GM19043 (cell line): Measurements from ENCODE around the gene AGPS.
A peak's percentile ranks its signal among the peaks of the same experiment; 100 is the strongest.
"Not testable (repeated sequence)": the region's sequence is repeated elsewhere in the genome, so short reads cannot be mapped to it uniquely, and the experiment has no call there.

Source experiments
- ATAC-seq: cut with Tn5 transposase; IDR thresholded peaks from one replicate; pipeline ENCODE4 v1.9.1; 2021; ENCODE audit warnings: low read depth; ENCODE audit not compliant: unreplicated experiment

The AGPS gene

DNA sequence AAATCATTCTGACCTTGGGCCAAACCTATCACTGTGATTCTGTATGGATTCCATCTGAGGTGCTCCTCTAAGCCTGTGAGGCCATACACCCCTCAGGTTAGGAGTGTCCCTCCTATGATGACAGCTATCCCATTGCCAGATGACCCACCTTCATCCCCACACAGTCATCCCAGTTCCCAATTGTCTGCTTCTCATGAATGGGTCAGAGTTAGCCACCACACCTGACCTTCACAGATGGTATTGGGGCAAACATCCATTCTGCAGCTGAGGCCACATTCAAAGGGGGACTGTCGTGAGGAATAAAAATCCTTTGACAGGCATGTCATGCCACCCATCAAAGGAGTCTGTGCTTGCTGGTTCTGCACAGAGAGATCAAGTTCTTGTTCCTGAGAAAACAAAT lies 155.2 kb downstream of the AGPS start:
- ATAC-seq, result no peak

DNA sequence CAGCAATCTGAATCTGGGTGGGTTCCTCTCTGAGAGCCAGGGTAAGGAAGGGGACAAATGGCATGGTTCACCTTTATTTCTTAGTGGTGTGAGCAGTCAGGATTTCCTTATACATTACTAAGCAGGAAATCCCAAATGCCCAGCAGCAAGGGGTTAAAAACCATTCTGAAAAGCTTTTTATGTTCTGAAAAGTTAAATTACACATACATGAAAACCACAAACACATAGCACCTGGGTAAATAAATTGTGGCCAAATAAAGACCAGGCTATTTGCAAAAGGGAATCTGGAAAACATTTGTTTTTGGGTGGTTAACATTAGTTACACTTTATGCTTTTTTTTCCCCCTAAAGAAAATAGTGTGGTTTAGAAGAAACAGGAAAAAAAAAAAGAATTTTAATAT lies 156.1 kb downstream of the AGPS start:
- no peak for ATAC-seq

DNA sequence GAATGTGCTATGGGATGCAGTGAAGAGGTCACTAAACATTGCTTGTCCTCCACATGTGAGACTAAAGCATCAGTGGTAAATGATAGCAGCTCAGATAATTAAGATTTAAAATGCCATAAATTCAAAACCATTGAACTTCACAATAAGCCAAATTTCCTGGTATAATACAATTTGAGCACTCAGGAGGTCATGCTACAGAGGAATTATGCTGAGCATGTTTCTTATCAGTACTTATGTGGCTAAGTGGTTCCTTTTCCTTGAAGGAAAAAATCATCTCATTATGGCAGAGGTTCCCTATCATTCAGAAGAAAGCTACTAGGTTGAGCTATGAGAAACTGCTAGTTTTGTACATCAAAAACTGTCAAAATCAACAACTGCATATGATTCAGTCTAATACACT lies 156.6 kb downstream of the AGPS start:
- no peak for ATAC-seq

DNA sequence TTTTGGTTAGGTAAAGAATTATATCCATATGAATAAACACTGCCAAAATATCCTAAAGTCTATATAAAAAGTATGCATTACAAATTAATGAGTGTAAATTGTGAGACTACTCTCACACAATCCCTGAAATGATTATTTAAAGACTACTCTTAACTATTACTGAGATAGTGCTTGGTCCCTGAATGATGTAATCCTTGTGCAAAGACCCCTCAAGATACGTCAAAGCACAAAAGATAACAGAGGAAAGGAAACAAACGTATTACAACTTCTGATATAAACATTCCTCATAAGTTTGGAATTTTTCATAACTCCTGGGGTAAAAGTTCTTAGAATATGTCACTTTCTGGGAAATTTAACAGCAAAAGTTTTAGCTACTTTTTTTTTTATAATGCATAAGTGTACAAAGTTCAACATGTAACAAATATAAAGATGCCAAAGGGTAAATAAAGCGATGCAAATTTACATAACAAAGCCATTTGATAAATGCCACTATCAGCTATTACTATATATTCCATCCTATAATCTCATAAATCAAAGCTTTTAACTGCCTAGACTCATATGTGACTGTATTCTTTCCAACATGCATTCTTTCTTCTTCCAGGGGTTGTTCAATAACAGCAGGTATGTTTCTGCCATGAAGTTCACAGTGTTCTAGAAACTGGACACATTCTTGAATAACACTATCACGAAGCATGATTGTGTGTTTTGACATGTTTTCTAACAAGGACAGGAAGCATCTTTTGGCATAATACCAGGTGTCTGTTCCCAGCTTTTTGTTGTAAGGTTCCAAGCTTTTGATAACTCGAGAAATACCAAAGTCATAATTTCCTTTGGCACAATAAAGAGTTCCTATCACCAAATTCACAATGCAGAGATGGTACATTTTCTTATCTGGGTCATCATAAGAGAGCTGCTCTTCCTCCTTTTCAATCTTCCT lies 158.0 kb downstream of the AGPS start:
- ATAC-seq, result no peak

DNA sequence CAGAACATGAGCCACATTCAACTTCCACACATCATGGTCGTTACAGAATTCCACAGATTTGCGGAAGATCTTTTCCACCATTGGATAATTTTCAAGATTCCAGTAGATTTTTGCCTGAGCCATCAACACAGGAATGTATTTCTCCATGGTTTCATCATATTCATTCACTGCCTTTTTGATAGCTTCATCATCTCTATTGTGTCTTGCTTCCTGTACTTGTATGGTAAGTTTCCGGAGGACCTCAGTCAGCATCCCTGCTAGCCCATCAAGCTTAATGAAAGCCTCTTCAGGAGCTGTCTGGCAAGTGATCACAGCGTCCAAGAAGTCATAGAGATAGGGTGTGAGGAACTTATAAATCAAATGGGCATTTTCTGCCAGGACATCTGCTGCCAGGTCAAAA lies 158.8 kb downstream of the AGPS start:
- ATAC-seq, result not testable (repeated sequence)

DNA sequence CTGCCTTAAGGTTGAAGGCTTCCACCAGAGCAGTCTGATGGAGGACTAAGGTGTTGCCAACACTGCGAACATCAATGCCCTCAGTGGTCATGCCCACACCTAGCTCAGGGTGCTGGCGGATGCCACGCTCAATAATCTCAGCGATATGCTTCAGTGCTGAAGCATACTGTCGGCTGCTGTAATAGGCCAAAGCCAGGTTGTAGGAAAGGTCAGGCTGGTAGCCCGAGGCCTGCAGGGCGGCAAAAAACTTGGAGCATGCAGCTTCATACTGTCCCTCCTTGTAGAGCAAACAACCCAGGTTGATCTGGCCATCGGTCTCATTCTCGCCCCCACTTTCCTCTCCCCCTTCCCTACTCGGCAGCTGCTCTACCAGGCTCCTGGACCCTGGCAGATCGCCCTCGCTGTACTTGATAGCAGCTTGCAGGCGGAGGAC lies 159.4 kb downstream of the AGPS start:
- no peak for ATAC-seq

DNA sequence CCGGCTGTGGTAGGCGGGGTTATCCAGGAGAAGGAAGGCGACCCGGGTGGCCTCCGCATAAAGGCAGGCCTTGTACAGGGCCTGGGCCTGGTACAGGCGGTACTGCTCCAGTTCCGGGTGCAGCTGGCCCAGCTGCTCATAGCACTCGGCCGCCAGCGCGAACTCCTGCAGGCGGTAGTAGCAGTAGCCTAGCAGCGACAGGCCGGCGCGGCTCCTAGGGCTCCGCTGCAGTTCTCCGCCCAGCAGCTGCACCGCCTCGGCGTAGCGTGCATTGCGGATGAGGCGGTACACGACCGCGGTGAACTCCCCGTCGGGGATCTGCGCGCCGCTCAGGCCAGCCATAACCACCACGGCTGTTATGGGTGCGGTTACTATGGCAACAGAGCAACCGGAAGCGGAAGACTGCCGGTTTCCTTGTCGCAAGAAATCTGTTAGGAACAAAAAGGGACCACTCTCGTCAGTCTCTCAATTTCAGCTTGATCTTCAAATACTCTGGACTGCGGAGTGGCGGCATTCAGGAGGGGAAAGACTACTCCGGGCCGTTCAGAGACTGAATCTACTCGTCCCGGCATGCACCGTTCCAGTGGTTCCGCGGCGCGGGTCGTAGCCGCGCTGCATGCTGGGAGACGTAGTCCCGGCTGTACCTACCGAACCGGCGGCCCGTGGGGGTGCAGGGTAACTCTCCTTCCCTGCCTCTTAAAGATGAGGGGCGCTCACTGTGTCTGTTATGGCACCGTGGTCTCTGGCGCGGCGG lies 160.0 kb downstream of the AGPS start:
- peak; percentile 90 for ATAC-seq

DNA sequence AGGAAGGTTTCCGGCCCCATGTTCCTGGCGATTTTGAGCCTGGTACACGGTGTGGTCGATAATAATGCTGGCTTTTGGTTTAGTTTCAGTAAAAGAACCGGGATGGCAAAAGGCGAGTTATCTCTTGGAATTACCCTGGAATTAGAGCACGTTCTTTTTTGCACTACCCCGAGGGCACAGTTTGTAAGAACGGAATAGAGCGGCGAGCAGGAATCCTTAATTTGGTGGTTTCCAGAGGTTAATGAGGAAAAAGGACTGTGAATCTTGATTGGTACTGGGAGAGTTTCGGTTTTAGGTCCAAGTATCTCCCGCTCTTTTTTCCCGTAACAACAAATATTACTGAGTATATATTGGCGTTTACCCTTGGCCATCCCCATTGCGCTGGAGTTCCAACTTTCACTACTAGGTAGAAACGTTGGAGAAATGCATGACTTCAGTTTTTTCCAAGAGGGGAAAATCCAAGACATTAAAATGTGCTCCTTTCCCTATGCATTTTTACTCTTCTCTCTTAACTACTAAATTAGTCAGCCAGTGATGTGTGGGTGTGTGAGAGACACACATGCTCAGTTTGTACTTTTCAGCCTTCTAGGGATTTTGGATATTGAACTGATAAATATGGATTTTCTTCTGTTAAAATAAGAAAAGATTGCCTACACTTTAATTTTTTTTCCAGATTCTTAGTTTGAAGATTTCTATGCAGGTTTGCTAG lies 160.8 kb downstream of the AGPS start:
- ATAC-seq, result no peak

DNA sequence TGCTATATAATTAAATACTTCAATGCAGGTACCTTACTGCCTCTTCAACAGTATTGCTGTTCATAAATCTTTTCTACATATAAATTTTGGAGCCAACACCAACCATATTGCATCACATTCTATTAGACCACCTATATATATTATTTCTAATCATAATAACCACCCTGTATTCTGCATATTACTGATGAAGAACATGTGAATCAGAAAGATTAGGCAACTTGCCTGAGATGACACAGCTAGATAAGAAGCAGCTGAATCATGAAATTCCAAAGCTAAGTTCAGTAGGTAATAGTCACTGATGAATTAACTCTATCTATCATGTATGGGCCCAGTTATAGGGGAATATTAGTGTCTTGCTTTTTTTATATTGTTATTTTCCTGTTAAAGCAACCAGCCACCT lies 161.8 kb downstream of the AGPS start:
- no peak for ATAC-seq

DNA sequence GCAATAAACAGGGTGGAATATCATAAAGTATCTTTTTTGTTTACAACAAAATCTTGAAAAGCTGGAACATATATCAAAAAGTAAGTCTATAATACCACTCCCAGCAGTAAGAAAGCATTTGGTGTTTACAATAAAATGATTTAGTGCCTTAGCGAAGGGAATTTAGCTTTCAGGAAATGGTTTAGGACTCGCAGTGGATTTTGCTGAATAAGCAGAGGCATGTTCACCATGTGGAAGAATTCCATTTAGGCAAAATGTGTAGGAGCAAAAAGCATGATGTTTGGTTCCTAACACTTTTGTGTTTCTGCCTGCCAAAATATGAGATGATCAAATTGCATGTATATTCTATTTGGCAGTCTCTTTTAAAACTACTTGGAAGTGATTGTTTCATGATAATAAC lies 163.6 kb downstream of the AGPS start:
- no peak for ATAC-seq

DNA sequence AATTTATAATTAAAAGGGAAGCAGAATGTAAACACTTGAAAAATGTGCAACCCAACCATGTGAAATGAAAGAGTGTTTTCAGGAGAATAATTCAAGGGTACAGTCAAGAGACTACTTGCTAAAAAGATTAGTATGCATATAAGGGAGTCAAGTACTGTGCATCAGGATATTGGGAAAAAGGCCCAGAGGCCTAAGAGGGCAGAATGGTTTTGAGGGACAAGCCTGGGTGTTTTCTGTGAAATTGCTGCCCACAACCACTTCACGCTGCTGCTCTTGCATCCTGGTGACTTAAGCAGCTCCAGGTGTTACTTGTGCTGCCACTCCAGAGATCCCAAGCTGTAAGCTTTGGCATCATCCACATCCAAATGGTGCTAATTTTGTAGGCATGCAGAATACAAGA lies 165.2 kb downstream of the AGPS start:
- no peak for ATAC-seq

DNA sequence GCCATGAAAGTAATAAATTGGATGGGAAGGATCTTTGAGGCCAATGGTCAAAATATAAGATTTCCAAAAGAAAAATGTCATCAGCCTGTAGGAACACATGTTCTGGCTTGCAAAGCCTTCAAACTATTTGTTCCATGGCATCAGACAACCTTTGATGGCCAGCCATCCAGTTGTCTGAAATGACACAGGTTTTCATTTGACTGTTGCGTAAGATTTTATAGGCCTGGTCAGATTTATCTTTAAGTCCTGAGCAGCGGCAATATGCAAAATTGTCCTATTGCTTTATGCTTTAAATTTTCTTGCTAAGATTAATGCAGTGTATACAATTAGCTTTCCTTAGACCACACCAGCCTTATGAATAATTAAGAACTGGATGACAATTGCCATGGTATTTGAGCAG lies 167.1 kb downstream of the AGPS start:
- no peak for ATAC-seq

DNA sequence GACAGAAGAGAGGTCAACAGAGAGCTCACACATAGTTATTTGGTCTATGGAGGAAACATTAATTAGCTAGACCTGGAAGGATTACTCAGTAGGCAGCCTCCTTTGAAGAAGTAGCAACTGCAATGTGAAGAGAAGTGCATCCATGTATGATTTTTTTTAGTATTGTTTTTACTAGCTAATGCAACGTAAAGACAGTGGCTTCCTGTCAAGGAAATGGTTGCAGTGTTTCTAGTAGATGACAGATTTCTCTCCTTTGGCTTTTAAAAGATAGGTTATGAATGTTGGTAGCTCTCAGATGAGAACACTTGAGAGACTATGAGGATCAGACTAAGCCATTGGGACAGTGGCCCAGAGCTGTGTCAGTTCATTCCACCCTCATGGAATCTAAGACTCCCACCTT lies 175.8 kb downstream of the AGPS start:
- no peak for ATAC-seq

DNA sequence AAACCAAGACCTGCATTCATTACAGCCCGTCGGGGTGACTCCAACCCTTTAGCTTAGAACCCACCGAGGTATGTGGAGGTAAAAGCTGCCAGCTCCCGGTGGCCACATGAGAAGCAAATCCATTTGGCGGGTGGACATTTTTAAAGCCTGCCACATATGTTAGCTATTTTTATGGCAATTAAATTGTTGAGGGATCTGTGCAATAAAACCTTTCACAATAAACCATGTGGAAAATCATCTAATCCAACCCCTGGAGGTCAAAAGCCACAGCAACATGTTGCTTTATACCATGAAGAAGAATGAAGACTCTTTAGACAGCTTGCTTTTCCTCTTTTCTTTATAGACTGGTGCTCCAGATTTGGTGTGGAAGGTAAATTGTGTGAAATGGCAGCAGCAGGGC lies 176.3 kb downstream of the AGPS start:
- ATAC-seq, result no peak

DNA sequence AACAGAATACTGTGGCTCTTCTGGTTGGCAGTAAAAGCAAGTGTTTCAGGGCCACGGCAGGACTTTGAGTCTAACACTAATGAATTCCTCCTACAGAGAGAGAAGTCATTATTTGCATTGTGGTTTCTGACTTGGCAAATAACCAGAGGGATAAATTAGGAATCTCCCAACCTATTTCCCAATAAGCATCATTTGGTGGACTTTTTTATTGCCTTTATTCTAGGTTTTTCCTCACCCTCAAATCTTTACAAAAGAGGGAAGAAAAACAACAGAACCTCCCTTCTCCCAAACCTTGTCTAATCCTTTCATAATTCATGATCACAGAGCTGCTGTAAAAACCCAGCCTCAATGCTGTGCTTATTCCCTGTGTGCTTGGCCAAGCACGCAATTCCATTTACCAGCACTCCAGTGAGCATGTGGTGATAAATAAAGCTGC lies 179.7 kb downstream of the AGPS start:
- no peak for ATAC-seq

DNA sequence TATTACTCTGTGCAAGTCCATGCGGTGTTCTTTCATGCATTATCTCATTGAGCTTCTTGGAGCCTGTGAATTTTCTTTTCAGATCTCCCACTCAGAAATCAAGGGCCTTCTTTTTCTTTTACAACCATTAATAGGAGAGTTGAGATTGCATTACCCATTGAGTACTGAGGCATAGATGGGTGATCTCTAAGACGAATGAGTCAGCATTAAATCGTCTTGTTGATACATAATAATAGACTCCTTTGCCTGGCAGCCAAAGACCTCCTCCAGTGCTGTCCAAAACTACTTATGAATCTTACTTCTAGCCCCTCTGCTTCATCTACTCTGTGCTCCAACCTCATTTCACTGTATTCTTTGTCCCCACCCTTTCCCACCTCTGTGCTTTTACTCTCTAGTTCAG lies 180.5 kb downstream of the AGPS start:
- ATAC-seq, result no peak

DNA sequence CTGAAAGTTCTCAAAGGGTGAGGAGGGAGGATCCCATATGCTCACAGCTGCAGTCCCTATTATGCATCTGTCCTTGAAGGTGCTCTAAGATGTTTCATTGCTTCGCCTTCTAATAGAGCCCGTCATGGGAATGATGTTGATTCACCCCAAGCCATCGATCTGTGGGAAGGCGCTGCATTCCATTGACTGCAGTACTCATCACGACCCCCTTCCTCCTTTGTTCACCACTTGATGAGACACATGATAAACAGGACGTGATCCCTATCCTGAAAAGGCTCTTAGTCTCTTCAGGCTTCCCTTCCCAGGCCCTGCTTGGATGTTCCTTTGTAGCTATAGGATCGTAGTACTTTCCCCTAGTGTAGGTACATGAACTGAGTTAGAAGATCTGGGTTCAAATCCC lies 181.8 kb downstream of the AGPS start:
- ATAC-seq, result no peak

DNA sequence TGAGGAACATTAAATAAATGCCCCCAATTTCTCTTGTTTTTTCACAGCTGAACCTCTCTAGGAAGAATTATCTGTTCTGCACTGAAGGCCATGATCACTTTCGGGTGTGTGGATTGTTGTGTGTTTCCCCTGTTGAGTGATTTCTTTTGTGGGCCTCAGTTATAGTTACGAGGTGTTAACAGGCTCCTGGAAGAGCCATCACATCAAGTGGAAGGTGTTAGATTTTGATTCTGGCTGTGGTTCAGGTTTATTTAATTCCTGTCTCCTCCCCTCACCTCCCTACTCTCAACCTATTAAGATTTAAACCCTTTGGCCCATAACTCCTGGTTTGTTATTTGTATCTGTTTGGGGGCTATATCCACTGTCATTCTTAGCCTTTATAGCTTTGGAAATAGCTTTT lies 182.8 kb downstream of the AGPS start:
- no peak for ATAC-seq

DNA sequence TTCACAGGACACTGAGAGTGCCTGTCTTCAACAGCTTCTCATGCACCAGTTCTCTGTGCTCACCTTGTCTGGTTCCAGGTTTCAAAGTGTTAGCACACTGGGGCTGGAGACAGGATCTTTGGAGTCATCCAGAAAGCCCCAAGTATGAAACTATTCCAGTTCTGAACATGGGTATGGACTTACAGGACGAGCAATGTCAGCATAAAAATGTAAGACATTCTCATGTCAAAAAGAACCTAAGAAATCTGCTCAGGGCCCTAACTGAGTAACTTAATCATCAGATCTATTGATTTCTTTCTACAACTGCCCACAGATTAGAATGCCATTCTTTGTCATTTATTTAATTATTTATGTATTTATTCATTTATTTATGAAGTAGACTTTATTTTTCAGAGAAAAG lies 184.5 kb downstream of the AGPS start:
- ATAC-seq, result no peak

DNA sequence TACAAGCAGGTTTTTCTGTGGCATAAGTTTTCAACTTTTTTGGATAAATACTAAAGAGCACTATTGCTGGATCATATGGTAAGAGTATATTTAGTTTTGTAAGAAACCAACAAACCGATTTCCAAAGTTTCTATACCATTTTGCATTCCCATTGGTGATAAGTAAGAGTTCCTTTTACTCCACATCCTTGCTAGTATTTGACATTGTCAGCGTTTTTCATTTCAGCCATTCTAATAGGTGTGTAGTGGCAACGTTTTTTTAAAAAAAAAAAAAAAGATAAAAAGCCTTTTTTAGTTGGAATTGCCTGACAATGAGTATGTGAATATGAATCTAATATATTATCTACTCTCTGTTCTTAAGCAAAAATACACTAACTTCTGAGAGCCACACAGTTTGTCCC lies 185.9 kb downstream of the AGPS start:
- ATAC-seq, result no peak

DNA sequence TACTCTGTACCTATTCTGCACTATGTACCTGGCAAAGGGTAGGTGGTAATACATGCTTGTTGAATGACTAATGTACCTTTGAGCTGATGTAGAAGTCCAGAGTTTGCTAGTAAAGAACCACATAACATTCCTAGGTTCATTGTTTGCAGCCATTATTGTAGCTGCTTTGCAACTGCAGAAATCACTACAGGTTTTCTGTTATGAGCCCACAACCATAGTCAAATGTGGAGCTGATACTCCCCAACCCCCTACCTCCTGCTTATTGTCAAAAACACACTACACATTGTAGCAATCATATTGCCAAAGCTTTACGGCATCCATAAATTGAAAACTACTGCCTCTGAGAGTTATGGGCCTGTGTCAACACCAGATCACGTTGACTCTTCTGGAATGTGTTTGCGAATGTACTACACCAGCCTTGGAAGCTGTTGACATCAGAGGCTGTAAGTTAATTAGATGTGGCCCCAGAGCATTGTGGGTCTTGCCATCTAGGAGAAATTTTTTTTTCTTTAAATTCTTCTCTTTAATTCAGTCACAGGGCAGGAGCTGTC lies 187.0 kb downstream of the AGPS start:
- ATAC-seq, result no peak
